DMS53 (cell line): Measurements from ENCODE around the gene TANC2.

Experiments
- DNase-seq: peaks from one replicate; lab custom pipeline; 2025; lab: John Stamatoyannopoulos, UW

Gene TANC2

GRCh38 chr17:63001689-63002394 lies 35.8 kb downstream of the TANC2 start:
- DNase-seq = no peak

GRCh38 chr17:63002625-63003024 lies 36.6 kb downstream of the TANC2 start:
- DNase-seq = no peak

GRCh38 chr17:63015824-63016223 lies 49.8 kb downstream of the TANC2 start:
- no peak for DNase-seq
